Germinal center (tissue), 1 donor: ENCODE measurements around the gene KLHDC3.

Source experiments
- DNase-seq: peaks from one replicate; pipeline ENCODE4 v3.0.0; 2012; ENCODE audit warnings: mixed read lengths, low spot score

Gene KLHDC3

DNA sequence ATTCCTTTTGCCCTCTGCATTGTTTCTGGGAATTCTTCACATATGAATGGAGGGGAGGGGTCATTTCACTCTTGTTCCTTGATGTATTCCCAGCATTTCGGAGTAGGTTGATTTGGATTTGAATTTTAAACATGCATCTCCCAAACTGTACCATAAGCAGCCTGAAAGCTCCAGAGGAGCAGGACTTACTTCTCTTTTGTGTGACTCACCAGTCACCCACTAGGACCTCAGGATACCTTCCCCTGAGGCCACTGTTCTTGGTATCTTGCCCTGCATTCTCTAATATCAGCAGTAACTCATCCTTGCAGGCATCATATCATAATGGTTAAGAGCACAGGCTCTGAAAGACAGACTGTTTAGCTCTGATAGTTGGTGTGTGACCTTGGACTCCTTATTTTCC, 44.5 kb downstream of the KLHDC3 start:
- DNase-seq, result no peak

DNA sequence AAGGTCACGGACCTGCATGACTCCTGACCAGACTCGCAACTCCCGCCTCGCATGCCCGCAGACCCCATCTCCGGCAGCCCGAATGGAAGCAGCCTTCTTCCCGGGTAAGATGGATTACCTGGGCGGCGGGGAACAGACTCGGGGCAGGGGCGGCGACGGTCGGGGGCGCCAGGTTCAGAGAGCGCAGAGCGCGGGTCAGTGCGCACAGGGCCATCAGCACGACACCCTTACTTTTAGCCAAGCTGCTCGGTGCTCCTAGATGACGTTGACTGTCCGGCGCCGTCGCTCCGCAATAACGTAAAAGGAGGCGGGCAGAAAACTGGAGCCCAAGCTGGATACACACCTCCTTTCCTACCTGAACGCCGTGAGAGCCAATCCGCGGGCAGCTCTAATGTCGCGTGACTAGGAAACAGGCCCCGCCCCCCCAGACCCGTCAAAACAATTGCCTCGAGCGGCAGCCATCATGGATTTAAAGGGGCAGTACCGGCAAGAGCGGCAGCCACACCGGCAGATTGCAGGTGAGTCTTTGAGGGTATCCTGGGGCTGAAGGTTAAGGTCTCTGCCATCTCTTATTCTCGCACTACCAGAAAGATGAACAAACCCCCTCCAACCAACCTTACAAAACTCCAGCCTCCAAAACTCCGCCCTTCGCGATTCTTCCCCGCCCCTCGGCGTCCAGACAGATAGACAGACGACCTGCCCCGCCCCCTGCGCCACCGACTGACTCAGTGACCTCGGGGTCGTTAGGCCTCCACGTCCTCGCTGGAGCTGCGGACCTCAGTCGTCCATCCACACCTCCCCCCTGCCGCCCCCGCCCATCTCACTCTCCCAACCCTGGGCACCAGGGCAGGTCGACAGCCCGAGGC, 45.4 kb downstream of the KLHDC3 start, which contains the start of the genes KLC4 and MRPL2:
Gene KLC4 (plus strand): TSS at position 464 of the 866 bp plus-strand sequence. CDS start 1,705 bp downstream, outside the sequence.
Gene MRPL2 (minus strand): TSS at position 267 of the 866 bp plus-strand sequence. CDS start 53 bp downstream, at position 214.
- peak; percentile 100 for DNase-seq

- no peak for DNase-seq
Observed at GRCh38 chr6:43060034-43060754, 46.1 kb downstream of the KLHDC3 start.

DNA sequence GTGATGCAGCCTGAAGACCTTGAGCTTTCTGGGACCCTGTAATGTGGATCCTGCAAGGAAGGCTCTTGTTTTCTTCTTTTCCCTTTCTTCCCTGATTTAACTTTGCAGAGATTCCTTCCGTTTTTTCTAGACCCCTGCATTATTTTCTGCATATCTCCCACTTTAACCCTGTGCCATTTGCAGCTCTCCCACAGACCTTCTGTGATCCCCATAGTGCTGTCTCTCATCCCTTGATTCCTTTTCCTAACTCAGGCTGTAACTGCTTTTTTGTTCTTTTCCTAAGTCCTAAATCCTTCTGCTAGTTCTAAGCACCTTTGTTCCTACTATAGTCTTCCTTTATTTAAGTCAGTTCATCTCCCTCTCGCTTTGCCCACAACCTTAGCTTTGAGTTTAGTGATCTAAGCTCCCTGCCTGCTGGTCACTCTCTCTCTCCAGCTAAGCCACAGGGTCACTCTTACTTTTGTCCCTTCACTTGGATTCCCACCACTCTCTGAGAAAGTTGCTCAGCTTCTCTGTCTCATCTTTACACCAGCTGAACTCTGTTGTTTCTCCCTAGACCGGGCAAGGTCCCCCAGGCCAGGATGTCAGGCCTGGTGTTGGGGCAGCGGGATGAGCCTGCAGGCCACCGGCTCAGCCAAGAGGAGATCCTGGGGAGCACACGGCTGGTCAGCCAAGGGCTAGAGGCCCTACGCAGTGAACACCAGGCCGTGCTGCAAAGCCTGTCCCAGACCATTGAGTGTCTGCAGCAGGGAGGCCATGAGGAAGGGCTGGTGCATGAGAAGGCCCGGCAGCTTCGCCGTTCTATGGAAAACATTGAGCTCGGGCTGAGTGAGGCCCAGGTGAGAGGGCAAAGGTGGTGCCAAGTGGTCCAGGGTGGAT, 46.9 kb downstream of the KLHDC3 start:
- no peak for DNase-seq

DNA sequence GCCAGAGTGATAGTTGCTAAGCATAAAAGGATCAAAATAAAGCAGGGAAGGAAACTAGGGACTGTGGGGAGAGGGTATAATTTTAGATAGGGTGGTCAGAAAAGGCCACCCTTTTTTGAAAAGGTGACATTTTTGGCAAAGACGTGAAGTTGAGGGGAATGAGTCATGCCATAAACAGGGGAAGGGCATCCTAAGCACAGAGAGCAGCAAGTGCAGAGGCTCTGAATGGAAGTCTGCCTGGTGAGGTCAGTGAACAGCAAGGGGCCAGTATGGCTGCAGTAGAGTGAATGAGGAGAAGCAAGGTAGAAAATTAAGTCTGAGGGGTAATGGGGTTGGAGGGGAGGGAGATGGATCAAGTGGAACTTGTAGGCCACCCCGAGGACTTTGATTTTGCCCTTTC, 47.8 kb downstream of the KLHDC3 start:
- DNase-seq, result no peak

DNA sequence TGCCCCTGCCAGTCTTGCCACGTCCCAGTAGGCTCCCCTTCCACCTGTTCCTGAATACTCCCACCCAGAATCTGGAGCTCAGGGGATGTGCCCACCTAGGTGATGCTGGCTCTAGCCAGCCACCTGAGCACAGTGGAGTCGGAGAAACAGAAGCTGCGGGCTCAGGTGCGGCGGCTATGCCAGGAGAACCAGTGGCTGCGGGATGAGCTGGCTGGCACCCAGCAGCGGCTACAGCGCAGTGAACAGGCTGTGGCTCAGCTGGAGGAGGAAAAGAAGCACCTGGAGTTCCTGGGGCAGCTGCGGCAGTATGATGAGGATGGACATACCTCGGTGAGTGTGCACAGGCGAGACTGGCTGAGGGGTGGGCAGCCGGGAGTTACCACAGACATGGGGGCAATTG, 48.8 kb downstream of the KLHDC3 start:
- no peak for DNase-seq

DNA sequence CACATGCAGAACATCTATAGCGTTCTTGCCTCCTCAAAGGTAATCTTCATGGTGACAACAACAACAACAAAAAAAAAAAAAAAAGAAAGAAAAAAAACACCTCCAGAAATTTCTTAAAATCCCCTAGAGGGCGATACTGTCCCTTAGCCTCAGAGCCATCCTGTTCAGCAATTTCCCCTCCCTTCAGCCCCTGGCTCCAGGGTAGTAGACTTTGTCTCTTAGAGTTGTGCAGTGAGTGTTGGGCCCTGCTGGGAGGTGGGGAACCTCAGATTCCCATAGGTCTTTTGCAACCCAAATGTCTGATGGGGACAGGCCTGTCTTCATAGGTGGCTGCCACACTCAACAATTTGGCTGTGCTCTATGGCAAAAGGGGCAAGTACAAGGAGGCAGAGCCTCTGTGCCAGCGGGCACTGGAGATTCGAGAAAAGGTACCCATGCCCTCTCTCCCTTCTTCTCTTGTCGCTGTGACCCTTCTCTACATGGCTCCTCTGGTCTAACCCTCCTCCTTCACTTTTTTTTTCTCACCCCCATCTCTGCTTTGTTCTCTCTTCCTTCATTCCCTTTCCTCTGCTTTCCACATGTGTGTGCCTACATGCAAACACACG, 56.1 kb downstream of the KLHDC3 start:
- DNase-seq, result peak; percentile 66
